NCI-H526 (cell line): Measurements from ENCODE around the gene SNTA1.
"Not testable (repeated sequence)": the region's sequence is repeated elsewhere in the genome, so short reads cannot be mapped to it uniquely, and the experiment has no call there.

Source experiments
- DNase-seq, 2 experiments: peaks; one replicate each; lab custom pipeline; 2025; lab: John Stamatoyannopoulos, UW

The SNTA1 gene

DNA sequence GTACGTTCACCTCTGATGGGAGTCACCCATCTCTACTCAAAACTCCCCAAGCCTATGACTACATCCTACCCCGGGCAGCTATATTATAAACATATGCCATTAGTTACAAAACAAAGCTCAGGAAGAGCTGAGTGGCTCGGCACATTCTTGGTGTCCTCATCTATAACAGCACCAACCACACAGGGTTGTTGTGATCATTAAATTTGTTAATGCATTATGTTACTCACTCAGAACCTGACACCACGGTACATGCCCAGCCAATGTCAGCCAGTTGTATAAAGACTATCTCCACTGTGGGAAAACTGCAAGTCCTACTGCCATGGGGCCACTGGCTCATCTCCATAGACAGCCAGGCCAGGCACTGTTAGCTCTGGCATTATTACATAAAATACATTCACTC, 50.0 kb downstream of the SNTA1 start:
- DNase-seq, result no peak

DNA sequence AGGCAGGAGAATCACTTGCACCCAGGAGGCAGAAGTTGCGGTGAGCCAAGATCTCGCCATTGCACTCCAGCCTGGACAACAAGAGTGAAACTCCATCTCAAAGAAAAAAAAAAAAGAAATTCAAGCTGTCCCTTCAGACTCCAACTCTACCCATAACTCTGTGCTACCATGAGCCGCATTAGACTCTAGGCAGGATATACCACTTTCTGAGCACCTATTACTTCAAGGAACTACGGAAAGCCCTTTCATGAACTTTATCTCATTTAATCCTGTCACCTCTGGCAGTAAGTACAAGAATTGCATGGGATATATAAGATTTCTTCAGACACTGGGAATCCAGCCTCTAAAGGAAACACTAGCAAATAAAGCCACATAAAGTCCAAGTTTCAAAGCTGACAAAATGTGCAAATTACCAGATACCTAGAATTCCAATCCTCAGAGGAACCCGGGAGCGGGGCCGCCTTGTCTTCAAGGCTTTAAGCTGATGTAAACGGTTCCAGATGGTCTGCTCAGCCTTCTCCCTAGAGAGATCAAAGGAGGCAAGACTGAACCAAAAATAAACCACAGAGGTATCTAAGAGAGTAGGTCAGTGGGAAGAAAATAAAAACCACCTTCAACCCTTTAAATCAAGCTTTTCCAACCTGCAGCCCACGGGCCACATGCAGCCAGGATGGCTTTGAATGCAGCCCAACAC, 51.7 kb downstream of the SNTA1 start:
- no peak for DNase-seq

DNA sequence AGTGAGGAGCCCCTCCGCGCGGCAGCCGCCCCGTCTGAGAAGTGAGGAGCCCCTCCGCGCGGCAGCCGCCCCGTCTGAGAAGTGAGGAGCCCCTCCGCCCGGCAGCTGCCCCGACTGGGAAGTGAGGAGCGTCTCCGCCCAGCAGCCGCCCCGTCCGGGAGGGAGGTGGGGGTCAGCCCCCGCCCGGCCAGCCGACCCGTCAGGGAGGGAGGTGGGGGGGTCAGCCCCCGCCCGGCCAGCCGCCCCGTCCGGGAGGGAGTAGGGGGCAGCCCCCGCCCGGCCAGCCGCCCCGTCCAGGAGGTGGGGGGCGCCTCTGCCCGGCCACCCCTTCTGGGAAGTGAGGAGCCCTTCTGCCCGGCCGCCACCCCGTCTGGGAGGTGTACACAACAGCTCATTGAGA, 54.2 kb downstream of the SNTA1 start:
- not testable (repeated sequence) for DNase-seq

DNA sequence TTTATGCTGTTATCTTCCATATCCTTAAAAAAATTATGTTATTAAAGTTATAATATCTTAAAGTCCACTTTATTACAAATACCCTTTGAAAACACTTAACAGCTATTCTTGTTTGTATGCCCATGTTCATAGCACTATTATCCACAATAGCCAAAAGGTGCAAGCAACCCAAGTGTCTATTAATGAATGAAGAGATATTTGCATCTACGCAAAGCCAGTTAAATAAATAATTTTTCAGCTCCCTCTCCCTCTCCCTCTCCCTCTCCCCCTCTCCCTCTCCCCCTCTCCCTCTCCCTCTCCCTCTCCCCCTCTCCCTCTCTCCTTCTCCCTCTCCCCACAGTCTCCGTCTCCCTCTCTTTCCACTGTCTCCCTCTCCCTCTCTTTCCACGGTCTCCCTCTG, 55.3 kb downstream of the SNTA1 start:
- DNase-seq, result no peak

DNA sequence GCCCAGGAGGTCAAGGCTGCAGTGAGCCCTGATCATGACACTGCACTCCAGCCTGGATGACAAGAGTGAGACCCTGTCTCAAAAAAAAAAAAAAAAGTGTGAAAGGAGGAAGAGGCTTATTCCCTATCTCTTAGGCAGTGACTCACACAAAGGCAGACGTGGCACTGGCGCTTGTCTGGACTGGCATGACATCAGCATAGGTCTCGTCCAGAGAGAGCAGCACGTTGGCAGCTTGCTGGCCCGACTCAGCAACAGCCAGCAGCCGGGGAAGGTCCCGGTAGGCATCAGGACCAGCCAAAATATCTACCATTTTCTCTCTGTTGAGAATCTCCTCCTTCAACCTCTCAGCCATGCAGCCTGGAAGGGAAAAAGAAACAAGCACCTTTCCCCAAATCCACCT, 56.4 kb downstream of the SNTA1 start:
- DNase-seq, result no peak

DNA sequence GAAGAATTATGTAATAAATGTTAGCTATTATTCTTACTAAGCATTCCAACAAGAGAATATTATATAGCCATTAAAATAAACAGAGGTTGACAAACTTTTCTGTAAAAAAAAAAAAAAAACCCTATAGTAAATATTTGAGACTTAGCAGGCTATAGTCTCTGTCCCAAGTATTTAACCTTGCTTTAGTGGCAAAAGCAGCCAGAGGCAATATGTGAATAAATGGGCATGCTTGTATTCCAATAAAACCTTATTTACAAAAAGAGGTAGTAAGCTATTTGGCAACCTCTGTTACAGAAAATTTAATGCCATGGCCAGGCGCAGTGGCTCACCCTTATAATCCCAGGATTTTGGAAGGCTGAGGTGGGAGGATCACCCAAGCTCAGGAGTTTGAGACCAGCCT, 56.9 kb downstream of the SNTA1 start:
- DNase-seq, result no peak

DNA sequence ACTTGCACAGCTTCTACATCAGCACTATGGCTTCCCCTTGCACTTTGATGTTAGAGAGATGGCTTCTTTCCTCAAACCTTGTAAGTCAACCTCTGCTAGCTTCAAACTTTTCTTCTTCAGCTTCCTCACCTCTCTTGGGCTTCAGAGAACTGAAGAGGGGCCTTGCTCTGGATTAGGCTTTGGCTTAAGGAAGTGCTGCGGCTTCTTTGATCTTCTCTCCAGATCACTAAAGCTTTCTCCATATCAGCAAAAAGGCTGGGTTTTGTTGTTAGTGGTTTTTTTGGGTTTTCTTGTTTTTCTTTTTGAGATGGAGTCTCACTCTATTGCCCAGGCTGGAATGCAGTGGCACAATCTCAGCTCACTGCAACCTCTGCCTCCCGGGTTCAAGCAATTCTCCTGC, 66.2 kb downstream of the SNTA1 start:
- DNase-seq, result no peak

DNA sequence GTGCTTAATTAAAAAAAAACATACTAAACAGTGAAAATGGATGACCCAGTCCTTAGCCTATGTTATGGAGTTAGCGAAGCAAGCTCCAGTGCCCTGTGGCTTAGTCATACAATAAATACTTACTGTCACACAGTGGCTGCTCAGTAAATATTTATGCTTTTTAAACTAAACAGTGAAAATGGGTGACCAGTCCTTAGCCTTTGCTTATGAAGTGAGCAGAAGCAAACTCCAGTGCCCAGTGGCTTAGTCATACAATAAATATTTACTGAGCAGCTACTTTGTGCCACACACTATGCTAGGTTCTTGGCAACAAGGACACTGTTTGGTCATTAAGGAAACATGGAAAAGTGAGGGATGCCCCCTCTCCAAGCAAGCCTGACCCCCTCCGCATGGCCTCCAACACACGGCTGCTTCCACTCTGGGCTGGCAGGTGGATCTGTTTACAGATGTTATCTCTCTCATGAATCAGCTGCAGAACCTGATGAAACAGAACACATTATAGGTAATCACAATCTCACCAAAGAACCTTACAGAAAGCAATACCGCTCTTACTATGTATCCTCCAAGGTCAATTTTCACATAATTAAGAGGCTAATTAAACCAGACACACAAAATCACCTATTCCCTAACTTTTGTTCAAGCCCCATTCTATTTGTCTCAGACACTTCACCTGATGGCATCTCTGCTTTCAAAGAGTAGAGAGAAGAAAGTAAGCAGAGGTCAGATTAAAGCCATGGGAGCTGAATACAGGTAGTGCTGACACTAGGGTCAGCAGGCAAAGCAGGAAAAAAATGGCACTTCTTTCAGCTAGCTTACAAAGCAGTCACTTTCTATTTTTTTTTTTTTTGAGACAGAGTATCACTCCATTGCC, 69.6 kb downstream of the SNTA1 start:
- DNase-seq, result peak in 1 of 2 experiments; percentile 42

DNA sequence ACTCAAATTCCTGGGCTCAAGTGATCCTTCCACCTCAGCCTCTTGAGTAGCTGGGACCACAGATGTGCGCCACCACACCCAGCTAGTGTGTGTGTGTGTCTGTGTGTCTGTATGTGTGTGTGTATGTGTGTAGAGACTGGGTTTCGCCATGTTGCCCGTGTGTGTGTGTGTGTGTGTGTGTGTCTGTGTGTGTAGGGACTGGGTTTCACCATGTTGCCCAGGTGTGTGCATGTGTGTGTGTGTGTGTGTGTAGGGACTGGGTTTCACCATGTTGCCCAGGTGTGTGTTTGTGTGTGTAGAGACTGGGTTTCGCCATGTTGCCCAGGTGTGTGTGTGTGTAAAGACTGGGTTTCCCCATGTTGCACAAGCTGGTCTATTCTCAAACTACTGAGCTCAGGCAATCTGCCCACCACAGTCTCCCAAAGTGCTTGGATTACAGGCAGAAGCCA, 70.5 kb downstream of the SNTA1 start:
- DNase-seq, result no peak

DNA sequence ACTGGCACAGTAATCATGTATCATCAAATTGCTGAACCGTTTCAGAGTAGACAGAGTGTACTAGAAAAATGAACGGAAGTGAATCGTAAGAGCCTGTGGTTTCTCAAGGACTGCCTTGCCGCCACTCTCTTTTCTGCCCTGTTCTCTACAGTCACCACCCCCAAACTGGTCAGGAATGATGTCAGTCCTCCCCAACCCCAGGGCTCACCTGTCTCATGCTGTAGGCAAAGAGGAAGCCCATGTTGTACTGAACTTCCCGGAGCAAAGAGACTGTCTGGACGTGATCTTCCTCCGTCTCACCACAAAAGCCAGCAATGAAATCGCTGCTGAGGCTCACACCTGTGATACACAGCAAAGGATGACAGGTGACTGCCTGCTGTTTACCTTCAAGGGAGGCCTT, 73.3 kb downstream of the SNTA1 start:
- no peak for DNase-seq

DNA sequence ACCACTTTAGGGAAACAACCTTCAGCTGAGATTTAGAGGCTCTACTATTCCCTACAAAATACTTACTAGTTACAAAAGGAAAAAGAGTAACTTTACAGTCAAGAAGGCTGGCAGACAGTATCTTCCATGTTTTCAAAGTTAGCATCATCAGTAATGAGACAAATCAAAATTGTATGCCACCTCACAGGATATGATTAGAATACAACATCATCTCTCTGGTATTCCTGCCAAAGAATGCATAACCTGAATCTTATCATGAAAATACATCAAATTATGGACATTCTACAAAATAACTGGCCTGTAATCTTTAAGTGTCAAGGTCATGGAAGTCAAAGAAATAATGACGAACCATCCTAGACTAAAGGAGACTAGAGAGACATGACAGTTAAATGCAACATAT, 80.7 kb downstream of the SNTA1 start:
- no peak for DNase-seq

DNA sequence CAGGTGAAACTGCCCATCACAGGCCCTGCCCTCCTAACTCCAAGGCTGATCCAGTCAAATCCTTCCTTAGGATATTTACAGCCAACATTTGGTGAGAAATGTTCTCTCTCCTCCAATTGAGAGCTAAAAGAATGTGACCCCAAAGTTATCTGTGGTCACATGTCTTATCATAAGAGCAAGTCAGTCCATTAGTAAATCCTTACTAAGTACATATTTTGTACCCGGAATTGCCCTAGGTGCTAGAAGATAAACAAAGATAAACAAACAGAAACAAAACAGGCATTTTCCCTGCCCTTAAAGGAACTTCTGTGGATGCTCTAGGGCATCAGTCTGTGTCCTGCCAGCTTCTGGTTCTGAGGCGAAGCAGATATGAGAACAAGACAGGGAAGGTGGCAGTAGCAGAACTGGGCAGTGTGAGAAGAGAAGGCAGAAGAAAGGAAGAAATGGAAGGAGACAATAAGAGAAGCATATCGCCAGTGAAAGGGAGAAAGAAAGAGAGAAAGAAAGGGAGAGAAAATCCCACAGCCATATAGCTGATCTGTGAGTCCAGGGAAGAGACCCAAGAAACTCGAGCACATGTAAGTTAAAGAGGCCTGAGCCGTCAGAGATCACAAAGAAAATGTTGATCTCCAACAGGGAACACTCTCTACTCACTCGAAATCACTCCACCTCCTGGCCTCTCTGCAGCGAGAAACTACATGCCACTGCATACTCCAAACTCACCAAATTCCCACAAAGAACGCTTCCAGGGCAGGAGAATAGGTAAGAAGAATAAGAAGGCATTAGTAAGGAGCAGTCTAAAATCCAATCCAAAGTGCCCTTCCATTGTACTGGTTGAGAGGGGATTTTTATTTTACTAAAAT, 83.9 kb downstream of the SNTA1 start:
- DNase-seq, result no peak
